GM23338 (cell line): Measurements from ENCODE around the gene IFI35.
A peak's percentile ranks its signal among the peaks of the same experiment; 100 is the strongest.

Experiments used
- CTCF ChIP-seq, 2 experiments: fragments of 200-600 bp in 1 of 2; sonication (generic) in 1 of 2; conservative IDR thresholded peaks; 2 replicates each; pipeline versions ENCODE4 v1.5.1 to v1.6.1; 2016 to 2017; ENCODE audit warnings: antibody characterized with exemption in 2 of 2, low read depth in 2 of 2, mild to moderate bottlenecking in 2 of 2, moderate library complexity in 1 of 2
- EZH2 ChIP-seq: fragments of 200-600 bp; sonication (generic); IDR thresholded peaks from one replicate; pipeline ENCODE4 v1.8.0; 2017; ENCODE audit warnings: antibody characterized with exemption, mild to moderate bottlenecking, low read depth; ENCODE audit not compliant: unreplicated experiment
- POLR2AphosphoS5 ChIP-seq: IDR thresholded peaks from 2 replicates; pipeline ENCODE4 v1.6.1; 2016; ENCODE audit warnings: antibody characterized with exemption, low read depth
- REST ChIP-seq: IDR thresholded peaks from one replicate; pipeline ENCODE4 v1.6.1; 2018; ENCODE audit warnings: antibody characterized with exemption; ENCODE audit not compliant: unreplicated experiment

GRCh38 chr17:42980766-42981397 lies 25.7 kb upstream of the IFI35 start:
- TF ChIP-seq EZH2 (no peak), CTCF (conservative IDR thresholded peaks at IDR 0.05; ENCODE audit: low read depth in 2 of 2) (peak; percentile 13 to 21; a peak in 2 of 4 replicates), POLR2AphosphoS5 (no peak; the same call in 1 of the 2 replicates), REST (no peak)
